OCI-LY1 (cell line): ENCODE results near the gene PLEKHH1.
A peak's percentile ranks its signal among the peaks of the same experiment; 100 is the strongest.
"Not testable (repeated sequence)": the region's sequence is repeated elsewhere in the genome, so short reads cannot be mapped to it uniquely, and the experiment has no call there.

Experiments
- H2AFZ ChIP-seq: fragments of 200-600 bp; sonication (generic), shearing (Covaris generic); 2 replicates; pipeline ENCODE4 v1.6.0; 2014; ENCODE audit warnings: antibody characterized with exemption, mild to moderate bottlenecking, low read length
- H3F3A ChIP-seq: fragments of 200-600 bp; sonication (generic), shearing (Covaris generic); 2 replicates; pipeline ENCODE4 v1.6.0; 2014; ENCODE audit warnings: mild to moderate bottlenecking, antibody characterized with exemption, low read length, moderate library complexity; ENCODE audit not compliant: insufficient read depth
- H3K27ac ChIP-seq: fragments of 200-600 bp; sonication (generic); 2 replicates; pipeline ENCODE4 v1.5.1; 2014; ENCODE audit warnings: low read length, mixed run types, mild to moderate bottlenecking, low read depth; ENCODE audit not compliant: poor library complexity, severe bottlenecking
- H3K27me3 ChIP-seq: fragments of 200-600 bp; sonication (generic); 2 replicates; pipeline ENCODE4 v1.6.0; 2014; ENCODE audit warnings: antibody characterized with exemption, mild to moderate bottlenecking, low read length, moderate library complexity; ENCODE audit not compliant: insufficient read depth
- H3K36me3 ChIP-seq: fragments of 200-600 bp; sonication (generic); 2 replicates; pipeline ENCODE4 v1.6.1; 2014; ENCODE audit warnings: mild to moderate bottlenecking, antibody characterized with exemption, low read length, moderate library complexity, mixed read lengths; ENCODE audit not compliant: insufficient read depth
- H3K4me1 ChIP-seq: fragments of 200-600 bp; sonication (generic); 2 replicates; pipeline ENCODE4 v1.5.1; 2014; ENCODE audit warnings: mild to moderate bottlenecking, low read length, moderate library complexity; ENCODE audit not compliant: insufficient read depth, severe bottlenecking
- H3K4me2 ChIP-seq: fragments of 200-600 bp; sonication (generic), shearing (Covaris generic); 2 replicates; pipeline ENCODE4 v1.6.1; 2014; ENCODE audit warnings: low read length
- H3K4me3 ChIP-seq: fragments of 200-600 bp; sonication (generic); 2 replicates; pipeline ENCODE4 v1.5.1; 2014; ENCODE audit warnings: low read length, low read depth, mild to moderate bottlenecking, mixed read lengths; ENCODE audit not compliant: poor library complexity, severe bottlenecking
- H3K79me2 ChIP-seq: fragments of 200-600 bp; shearing (Covaris generic); 2 replicates; pipeline ENCODE4 v1.6.1; 2016; ENCODE audit warnings: mixed run types, low read length, mixed read lengths; ENCODE audit not compliant: insufficient read depth
- H3K9ac ChIP-seq: fragments of 200-600 bp; sonication (generic), shearing (Covaris generic); 2 replicates; pipeline ENCODE4 v1.6.1; 2014; ENCODE audit warnings: mild to moderate bottlenecking, low read length, mixed read lengths
- H3K9me2 ChIP-seq: fragments of 200-600 bp; sonication (generic), shearing (Covaris generic); 2 replicates; pipeline ENCODE4 v1.6.1; 2014; ENCODE audit warnings: low read depth, mild to moderate bottlenecking, low read length, mixed read lengths
- H3K9me3 ChIP-seq: fragments of 200-600 bp; shearing (Covaris generic); 2 replicates; pipeline ENCODE4 v1.6.1; 2014; ENCODE audit warnings: low read length, mixed read lengths
- H4K20me1 ChIP-seq: fragments of 200-600 bp; sonication (generic), shearing (Covaris generic); 2 replicates; pipeline ENCODE4 v1.6.0; 2016; ENCODE audit warnings: mild to moderate bottlenecking, low read length; ENCODE audit not compliant: insufficient read depth
- EZH2 ChIP-seq: fragments of 200-600 bp; sonication (generic), shearing (Covaris generic); IDR thresholded peaks from 2 replicates; pipeline ENCODE4 v1.8.0; 2017; ENCODE audit warnings: borderline replicate concordance, mixed run types, mild to moderate bottlenecking, antibody characterized with exemption, low read length, moderate library complexity, mixed read lengths
- TF ChIP-seq, protein P1 (sequence below): fragments of 200-600 bp; sonication (generic), shearing (Covaris generic); IDR thresholded peaks from 2 replicates; pipeline ENCODE4 v1.5.1; 2017; ENCODE audit warnings: mild to moderate bottlenecking, antibody characterized with exemption, low read length, moderate library complexity, mixed read lengths

The PLEKHH1 gene

DNA sequence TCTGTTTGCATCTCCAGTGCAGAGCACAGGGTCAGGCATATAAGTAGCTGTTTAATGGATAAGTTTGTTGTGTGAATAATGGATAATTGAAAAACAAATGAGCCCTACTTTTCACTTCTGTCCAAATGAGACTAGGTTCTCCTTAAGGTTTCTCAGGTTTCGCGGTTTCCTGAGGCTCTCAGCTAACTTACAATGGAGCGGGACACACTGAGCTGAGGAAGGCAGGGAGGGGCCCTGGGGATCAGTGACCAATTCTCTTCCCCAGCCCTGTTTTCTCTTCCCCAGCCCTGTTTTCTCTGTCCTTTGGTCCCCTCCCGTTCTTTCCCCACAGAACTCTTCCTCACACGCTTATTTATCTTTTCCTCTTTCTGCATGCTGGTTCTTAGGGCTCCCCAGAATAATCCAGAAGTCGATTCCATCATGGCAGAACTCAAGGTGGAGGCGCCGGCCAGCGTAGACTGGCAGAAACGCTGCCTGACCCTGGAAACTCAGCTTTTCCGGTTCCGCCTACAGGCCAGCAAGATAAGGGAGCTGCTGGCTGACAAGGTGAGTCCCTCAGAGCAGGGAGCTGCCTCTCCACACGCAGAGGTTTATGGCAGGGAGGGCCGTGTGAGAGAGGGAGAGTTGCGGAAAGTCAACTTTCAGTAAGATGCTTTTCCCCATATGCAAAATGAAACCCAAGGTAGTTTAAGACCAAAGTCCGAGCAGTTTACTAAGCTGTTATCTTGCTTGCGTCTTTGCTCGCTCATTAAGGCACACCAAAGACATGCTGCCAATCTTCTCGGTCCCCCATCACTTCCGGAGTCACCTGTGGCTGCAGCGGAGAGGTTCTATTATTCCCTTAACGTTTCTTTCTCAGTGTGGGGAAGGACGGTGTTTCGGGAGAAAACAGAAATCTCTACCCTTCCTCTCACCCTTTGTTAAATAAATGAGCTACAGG lies 8.6 kb downstream of the PLEKHH1 start:
- Histone ChIP-seq H3F3A (no peaks in the 10 kb centered on the region), H3K79me2 (no peaks in the 10 kb centered on the region), H3K4me2 (peak overlapping the region; percentile 27), H3K36me3 (no peaks in the 10 kb centered on the region; the same call in 1 of the 2 replicates), H4K20me1 (no peaks in the 10 kb centered on the region), H3K4me3 (peak overlapping the region; percentile 39), H3K27me3 (peaks cover 11% of the 10 kb centered on the region), H3K9me3 (peaks cover 8% of the 10 kb centered on the region), H3K4me1 (peaks cover 6% of the 10 kb centered on the region), H3K9ac (no peak overlapping the region), H3K27ac (no peak overlapping the region), H3K9me2 (no peaks in the 10 kb centered on the region), H2AFZ (no peak overlapping the region)
- TF ChIP-seq, protein P1, sequence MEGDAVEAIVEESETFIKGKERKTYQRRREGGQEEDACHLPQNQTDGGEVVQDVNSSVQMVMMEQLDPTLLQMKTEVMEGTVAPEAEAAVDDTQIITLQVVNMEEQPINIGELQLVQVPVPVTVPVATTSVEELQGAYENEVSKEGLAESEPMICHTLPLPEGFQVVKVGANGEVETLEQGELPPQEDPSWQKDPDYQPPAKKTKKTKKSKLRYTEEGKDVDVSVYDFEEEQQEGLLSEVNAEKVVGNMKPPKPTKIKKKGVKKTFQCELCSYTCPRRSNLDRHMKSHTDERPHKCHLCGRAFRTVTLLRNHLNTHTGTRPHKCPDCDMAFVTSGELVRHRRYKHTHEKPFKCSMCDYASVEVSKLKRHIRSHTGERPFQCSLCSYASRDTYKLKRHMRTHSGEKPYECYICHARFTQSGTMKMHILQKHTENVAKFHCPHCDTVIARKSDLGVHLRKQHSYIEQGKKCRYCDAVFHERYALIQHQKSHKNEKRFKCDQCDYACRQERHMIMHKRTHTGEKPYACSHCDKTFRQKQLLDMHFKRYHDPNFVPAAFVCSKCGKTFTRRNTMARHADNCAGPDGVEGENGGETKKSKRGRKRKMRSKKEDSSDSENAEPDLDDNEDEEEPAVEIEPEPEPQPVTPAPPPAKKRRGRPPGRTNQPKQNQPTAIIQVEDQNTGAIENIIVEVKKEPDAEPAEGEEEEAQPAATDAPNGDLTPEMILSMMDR, result no peak
- TF ChIP-seq EZH2, result no peak

DNA sequence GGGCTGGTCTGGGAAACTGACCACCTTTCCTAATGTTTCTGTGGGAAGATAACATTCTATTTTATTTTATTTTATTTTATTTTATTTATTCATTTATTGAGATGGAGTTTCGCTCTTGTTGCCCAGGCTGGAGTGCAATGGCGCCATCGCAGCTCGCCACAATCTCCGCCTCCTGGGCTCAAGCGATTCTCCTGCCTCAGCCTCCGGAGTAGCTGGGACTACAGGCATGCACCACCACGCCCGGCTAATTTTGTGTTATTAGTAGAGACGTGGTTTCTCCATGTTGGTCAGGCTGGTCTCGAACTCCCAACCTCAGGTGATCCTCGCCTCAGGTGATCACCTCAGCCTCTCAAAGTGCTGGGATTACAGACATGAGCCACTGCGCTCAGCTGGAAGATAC lies 9.5 kb downstream of the PLEKHH1 start:
- not testable (repeated sequence) for H3K9ac ChIP-seq, H3K4me1 ChIP-seq, H3F3A ChIP-seq, H3K36me3 ChIP-seq, H2AFZ ChIP-seq, H3K4me2 ChIP-seq, H3K9me2 ChIP-seq, H4K20me1 ChIP-seq, H3K4me3 ChIP-seq, H3K9me3 ChIP-seq, H3K27ac ChIP-seq, H3K79me2 ChIP-seq
- peaks cover 11% of the 10 kb centered on the region for H3K27me3 ChIP-seq

DNA sequence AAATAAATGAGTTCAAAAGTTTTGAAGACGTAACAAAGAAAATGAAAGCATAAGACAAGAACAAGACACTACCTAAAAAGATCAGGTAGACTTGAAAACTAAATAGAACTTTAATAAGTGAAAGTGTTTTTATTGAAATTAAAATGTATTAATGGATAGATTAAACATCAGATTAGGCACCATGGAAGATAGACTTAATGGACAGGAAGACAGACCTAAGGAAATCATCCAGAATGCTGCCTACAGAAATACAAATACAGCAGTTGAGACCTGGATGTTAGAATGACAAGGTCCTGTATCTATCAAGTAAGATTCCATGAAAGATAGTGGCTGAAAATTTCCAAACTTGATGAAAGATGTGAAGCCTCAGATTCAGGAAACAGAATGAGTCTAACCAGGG lies 11.5 kb downstream of the PLEKHH1 start:
- Histone ChIP-seq H3K4me1 (peaks cover 6% of the 10 kb centered on the region), H3K4me3 (no peak overlapping the region), H4K20me1 (no peaks in the 10 kb centered on the region), H3K27ac (no peak overlapping the region), H3K36me3 (no peaks in the 10 kb centered on the region; the same call in 1 of the 2 replicates), H3K79me2 (no peaks in the 10 kb centered on the region), H3K9me3 (peaks cover 8% of the 10 kb centered on the region), H3K9me2 (no peaks in the 10 kb centered on the region), H3K4me2 (no peak overlapping the region), H3K9ac (no peak overlapping the region), H3F3A (no peaks in the 10 kb centered on the region), H2AFZ (no peak overlapping the region), H3K27me3 (peaks cover 11% of the 10 kb centered on the region)
- TF ChIP-seq EZH2, result no peak
- TF ChIP-seq, protein P1, result no peak
